ENCODE measurements around the gene TBC1D22A. TPM values are rescaled to one million over a fixed set of nuclear protein-coding genes. Genes with fewer than 3 reads are reported as not detected.

The TBC1D22A gene
- total RNA-seq, 1 donor from 2014 or later = 28.9 TPM

DNA sequence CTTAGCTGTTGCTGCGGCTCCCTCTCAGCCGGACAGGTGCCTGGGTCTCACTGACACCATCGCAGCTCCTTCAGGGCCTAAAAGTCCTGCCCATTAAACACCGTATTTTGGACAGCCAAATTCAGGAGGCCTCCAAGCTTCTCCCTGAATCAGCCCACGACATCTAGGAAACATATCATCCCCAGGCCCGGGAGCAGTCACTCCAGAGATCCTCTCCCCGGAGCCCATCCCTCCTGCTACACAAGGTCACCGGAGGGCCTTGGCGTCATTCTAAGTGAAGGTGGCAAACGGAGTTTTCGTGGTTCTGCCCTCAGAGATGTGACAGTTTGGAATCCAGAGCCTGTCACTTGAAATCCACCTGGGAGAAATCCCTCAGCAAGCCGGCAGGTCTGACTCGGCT lies 232.5 kb downstream of the TBC1D22A start:
- Mint-ChIP-seq H3K4me1 (ENCODE audit: unreplicated experiment) (no peaks in the 10 kb centered on the region), H3K27me3 (ENCODE audit: unreplicated experiment) (no peaks in the 10 kb centered on the region), H3K27ac (ENCODE audit: unreplicated experiment) (no peak overlapping the region), H3K4me3 (ENCODE audit: unreplicated experiment) (no peak overlapping the region), H3K9me3 (ENCODE audit: unreplicated experiment) (no peaks in the 10 kb centered on the region), H3K36me3 (ENCODE audit: unreplicated experiment) (peaks cover 17% of the 10 kb centered on the region)
- TF ChIP-seq, protein P1, sequence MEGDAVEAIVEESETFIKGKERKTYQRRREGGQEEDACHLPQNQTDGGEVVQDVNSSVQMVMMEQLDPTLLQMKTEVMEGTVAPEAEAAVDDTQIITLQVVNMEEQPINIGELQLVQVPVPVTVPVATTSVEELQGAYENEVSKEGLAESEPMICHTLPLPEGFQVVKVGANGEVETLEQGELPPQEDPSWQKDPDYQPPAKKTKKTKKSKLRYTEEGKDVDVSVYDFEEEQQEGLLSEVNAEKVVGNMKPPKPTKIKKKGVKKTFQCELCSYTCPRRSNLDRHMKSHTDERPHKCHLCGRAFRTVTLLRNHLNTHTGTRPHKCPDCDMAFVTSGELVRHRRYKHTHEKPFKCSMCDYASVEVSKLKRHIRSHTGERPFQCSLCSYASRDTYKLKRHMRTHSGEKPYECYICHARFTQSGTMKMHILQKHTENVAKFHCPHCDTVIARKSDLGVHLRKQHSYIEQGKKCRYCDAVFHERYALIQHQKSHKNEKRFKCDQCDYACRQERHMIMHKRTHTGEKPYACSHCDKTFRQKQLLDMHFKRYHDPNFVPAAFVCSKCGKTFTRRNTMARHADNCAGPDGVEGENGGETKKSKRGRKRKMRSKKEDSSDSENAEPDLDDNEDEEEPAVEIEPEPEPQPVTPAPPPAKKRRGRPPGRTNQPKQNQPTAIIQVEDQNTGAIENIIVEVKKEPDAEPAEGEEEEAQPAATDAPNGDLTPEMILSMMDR (IDR thresholded peaks at IDR 0.05) = no peak
- no peak for DNase-seq (ENCODE audit: extremely low spot score, unreplicated experiment)

DNA sequence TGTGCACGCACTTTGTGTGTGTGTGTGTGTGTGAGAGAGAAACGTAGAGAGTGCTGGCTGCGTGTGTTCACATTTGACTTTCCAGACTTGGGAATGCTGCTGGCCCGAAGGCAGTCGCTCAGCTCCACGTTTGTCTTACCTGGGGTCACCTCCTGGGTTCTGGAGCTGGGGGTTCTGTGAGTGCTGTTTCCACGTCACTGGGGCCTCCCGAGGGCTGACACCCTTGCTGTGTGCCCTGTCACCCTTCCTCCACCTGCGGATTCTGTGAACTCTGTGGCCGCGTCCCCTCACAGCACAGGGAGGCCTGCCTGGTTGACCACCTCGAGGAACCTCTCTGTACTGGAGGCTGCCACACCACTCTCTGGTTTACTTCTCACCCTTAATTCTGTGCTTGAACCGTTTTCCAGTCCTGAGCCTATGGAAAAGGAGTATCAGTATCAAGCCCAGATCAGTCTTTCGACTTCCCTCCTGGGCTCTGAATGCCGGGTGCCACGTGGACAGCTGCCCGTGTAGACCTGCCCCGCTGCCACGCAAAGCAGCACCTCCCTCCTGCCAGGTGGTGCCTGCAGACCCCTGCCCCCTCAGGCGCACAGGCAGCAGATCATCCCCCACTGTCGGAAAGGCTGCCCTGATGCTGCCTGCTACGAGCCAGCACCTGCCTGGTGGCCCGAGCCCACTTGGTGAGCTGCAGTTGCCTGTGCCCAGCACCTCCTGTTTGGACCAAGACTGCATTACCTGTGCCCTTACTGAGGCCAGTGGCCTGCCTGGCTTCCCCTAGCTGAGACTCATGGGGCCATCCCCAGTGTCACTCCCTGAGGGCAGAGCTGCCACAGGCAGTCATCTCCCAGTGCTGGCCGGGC lies 233.3 kb downstream of the TBC1D22A start:
- no peaks in the 10 kb centered on the region for H3K27me3 Mint-ChIP-seq (ENCODE audit: unreplicated experiment)
- no peaks in the 10 kb centered on the region for H3K9me3 Mint-ChIP-seq (ENCODE audit: unreplicated experiment)
- no peak for DNase-seq (ENCODE audit: extremely low spot score, unreplicated experiment)
- TF ChIP-seq, protein P1 (IDR thresholded peaks at IDR 0.05) = no peak
- no peak overlapping the region for H3K4me3 Mint-ChIP-seq (ENCODE audit: unreplicated experiment)
- H3K4me1 Mint-ChIP-seq (ENCODE audit: unreplicated experiment) = no peaks in the 10 kb centered on the region
- H3K36me3 Mint-ChIP-seq (ENCODE audit: unreplicated experiment) = peaks cover 17% of the 10 kb centered on the region
- H3K27ac Mint-ChIP-seq (ENCODE audit: unreplicated experiment) = no peak overlapping the region

DNA sequence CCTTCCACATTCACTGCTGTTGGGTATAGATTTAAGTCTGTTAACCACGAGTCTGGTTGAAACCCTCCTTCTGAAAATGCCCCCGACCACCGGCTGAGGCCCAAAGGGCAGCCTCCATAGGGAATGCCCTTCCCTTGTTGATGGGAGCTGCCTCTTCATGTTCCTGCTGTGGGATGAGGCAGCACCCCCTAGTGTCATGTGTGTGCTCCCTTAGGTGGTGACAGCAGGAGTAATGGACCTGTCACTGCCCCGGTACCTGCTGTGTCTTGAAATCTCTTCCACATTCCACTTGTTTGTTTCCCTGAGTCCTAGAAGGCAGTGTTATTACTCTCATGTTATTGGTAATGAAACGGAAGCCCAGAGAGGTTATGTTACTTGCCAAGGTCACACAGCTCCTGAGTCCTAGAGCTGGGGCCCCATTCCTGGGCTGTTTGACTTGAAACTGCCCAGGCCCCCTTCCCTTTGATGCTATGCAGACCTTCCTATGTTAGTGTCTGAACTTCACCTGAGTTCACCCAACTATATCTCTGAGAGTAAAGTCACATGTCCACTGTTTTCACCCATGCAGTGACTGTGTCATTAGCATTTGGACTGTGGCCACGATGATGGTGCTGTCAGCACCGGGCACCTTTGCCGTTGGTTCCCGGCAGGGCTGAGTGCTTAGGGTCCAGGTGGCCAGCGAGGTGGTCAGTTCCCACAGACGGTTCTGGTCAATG lies 234.3 kb downstream of the TBC1D22A start:
- no peak overlapping the region for H3K27ac Mint-ChIP-seq (ENCODE audit: unreplicated experiment)
- DNase-seq (ENCODE audit: extremely low spot score, unreplicated experiment) = no peak
- no peaks in the 10 kb centered on the region for H3K9me3 Mint-ChIP-seq (ENCODE audit: unreplicated experiment)
- H3K27me3 Mint-ChIP-seq (ENCODE audit: unreplicated experiment) = no peaks in the 10 kb centered on the region
- no peaks in the 10 kb centered on the region for H3K4me1 Mint-ChIP-seq (ENCODE audit: unreplicated experiment)
- no peak overlapping the region for H3K4me3 Mint-ChIP-seq (ENCODE audit: unreplicated experiment)
- TF ChIP-seq, protein P1 (IDR thresholded peaks at IDR 0.05) = peak; percentile 26
- H3K36me3 Mint-ChIP-seq (ENCODE audit: unreplicated experiment) = peaks cover 12% of the 10 kb centered on the region

DNA sequence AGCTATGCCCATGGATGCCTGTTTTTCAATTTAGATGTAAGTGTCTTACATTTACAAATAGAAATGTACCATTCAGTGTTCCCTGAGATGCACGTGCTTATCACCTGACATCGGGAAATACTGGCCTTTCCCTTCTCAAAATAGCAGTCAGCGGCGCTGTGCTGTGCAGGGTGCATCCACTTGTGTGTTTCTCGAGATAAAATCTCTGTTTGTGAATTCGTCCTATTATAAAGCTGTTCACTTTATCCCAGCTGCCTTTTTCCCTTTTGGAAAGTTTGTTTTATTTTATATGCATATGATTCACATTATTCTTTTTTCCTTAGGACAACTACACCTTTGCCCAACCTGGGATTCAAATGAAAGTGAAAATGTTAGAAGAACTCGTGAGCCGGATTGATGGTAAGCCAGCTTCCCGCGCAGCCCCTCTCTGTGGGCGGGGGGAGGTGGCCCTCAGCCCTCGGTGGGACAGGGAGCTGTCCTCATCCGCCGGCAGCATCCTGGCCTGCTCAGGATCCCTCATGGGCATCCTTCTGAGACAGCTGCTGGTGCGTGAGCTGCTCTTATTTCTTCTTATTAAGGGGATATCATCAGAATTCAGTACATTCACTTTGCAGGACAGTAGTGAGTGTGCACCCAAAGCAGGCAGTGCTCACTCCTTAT lies 235.0 kb downstream of the TBC1D22A start:
- Mint-ChIP-seq H3K4me3 (ENCODE audit: unreplicated experiment) (no peak overlapping the region), H3K27me3 (ENCODE audit: unreplicated experiment) (no peaks in the 10 kb centered on the region), H3K27ac (ENCODE audit: unreplicated experiment) (no peak overlapping the region), H3K36me3 (ENCODE audit: unreplicated experiment) (peaks cover 10% of the 10 kb centered on the region), H3K4me1 (ENCODE audit: unreplicated experiment) (no peaks in the 10 kb centered on the region), H3K9me3 (ENCODE audit: unreplicated experiment) (no peaks in the 10 kb centered on the region)
- no peak for DNase-seq (ENCODE audit: extremely low spot score, unreplicated experiment)
- TF ChIP-seq, protein P1 (IDR thresholded peaks at IDR 0.05) = no peak

DNA sequence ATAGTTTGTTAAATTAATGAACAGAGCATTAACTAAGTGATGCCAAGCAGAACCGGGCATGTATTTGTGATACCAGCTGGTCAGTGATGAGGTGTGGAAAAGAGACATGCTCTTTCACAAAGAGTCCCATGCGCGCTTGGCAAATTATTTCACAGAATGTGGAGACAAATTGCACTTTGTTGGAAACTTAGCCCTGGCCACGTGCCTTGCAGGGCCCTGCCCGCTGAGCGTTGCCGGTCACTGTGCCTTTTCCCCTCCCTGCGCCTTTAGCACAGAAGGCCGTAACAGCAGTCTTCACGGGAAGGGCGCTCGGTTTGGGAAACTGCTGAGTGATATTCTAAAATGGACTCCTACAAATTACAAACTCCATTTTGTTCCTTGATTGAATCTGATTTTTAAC lies 235.9 kb downstream of the TBC1D22A start:
- Mint-ChIP-seq H3K36me3 (ENCODE audit: unreplicated experiment) (peaks cover 10% of the 10 kb centered on the region), H3K27me3 (ENCODE audit: unreplicated experiment) (no peaks in the 10 kb centered on the region), H3K27ac (ENCODE audit: unreplicated experiment) (no peak overlapping the region)

More for the DNA sequence above, 235.9 kb downstream of the TBC1D22A start:
- Mint-ChIP-seq H3K4me3 (ENCODE audit: unreplicated experiment) (no peak overlapping the region), H3K4me1 (ENCODE audit: unreplicated experiment) (no peaks in the 10 kb centered on the region), H3K9me3 (ENCODE audit: unreplicated experiment) (no peaks in the 10 kb centered on the region)
- no peak for DNase-seq (ENCODE audit: extremely low spot score, unreplicated experiment)
- TF ChIP-seq, protein P1 (IDR thresholded peaks at IDR 0.05) = no peak

Measured in osteocyte (in vitro differentiated cells).